T-cell (primary cell): ENCODE measurements around the gene CITED2. TPM values are rescaled to one million over a fixed set of nuclear protein-coding genes. Genes with fewer than 3 reads are reported as not detected.

Experiments
- ATAC-seq, 4 experiments: fragments of 200-7000 bp in 3 of 4; fragments of 150-1000 bp in 1 of 4; cut with Tn5 transposase; replicated peaks in 1 of 4; 1 replicate in 3 of 4; 2 replicates in 1 of 4; pipeline ENCODE4 v1.10.0; 2021; ENCODE audit warnings: moderate library complexity in 3 of 4, mild to moderate bottlenecking in 2 of 4, moderate number of reproducible peaks in 1 of 4
- CTCF ChIA-PET, 2 donors: fragments of 300-600 bp; sonication (Branson Sonifier 250); formaldehyde crosslinking; loops; one replicate each; lab custom pipeline; 2022; ENCODE audit warnings: antibody characterized with exemption in 2 of 2; lab: Charles Lee
- POLR2A ChIA-PET, 2 donors: fragments of 300-600 bp; sonication (Branson Sonifier 250); formaldehyde crosslinking; loops; one replicate each; lab custom pipeline; 2022; ENCODE audit warnings: antibody characterized with exemption in 2 of 2; lab: Charles Lee
- DNase-seq, 35 experiments: peaks; one replicate each; pipeline versions ENCODE4 v3.0.0 to v3.0.0-alpha.2; 2013 to 2023
- H3K27ac ChIP-seq: one replicate; pipeline ENCODE4 v1.5.1; 2013; ENCODE audit warnings: low read length
- H3K27me3 ChIP-seq, 2 experiments: replicated peaks in 1 of 2; 1 replicate in 1 of 2; 2 replicates in 1 of 2; pipeline versions ENCODE4 v1.6.1 to v1.7.0; 2013; ENCODE audit warnings: low read length in 1 of 2, mixed read lengths in 1 of 2; ENCODE audit not compliant: control insufficient read depth in 2 of 2, insufficient read depth in 2 of 2; ENCODE audit errors: extremely low read depth in 1 of 2
- H3K36me3 ChIP-seq, 2 donors: 1 replicate in 1 of 2; 2 replicates in 1 of 2; pipeline versions ENCODE4 v1.6.1 to v1.7.0; 2013; ENCODE audit warnings: low read length in 1 of 2; ENCODE audit not compliant: control insufficient read depth in 2 of 2, insufficient read depth in 1 of 2; ENCODE audit errors: extremely low read depth in 1 of 2
- H3K4me1 ChIP-seq, 2 experiments: 1 replicate in 1 of 2; 2 replicates in 1 of 2; pipeline versions ENCODE4 v1.6.1 to v1.7.0; 2013; ENCODE audit warnings: low read length in 2 of 2, mixed read lengths in 1 of 2; ENCODE audit not compliant: insufficient read depth in 2 of 2, control insufficient read depth in 1 of 2; ENCODE audit errors: extremely low read depth in 1 of 2
- H3K4me3 ChIP-seq, 2 donors: 1 replicate in 1 of 2; 2 replicates in 1 of 2; pipeline versions ENCODE4 v1.5.1 to v1.7.0; 2013; ENCODE audit warnings: mild to moderate bottlenecking in 2 of 2, low read length in 1 of 2, moderate library complexity in 1 of 2; ENCODE audit not compliant: control insufficient read depth in 1 of 2; ENCODE audit errors: extremely low read depth in 1 of 2
- H3K9me3 ChIP-seq: 2 replicates; pipeline ENCODE4 v1.7.0; 2013
- H3K27ac Mint-ChIP-seq, 2 donors: one replicate each; pipeline ENCODE4 v1.8.0; 2020 to 2021; ENCODE audit warnings: mild to moderate bottlenecking in 2 of 2, mixed read lengths in 2 of 2
- H3K27me3 Mint-ChIP-seq, 2 donors: one replicate each; pipeline ENCODE4 v1.8.0; 2021 to 2022; ENCODE audit warnings: mixed read lengths in 2 of 2
- H3K36me3 Mint-ChIP-seq: one replicate; pipeline ENCODE4 v1.8.0; 2021; ENCODE audit warnings: mixed read lengths
- H3K4me1 Mint-ChIP-seq, 3 donors: one replicate each; pipeline ENCODE4 v1.8.0; 2020 to 2022; ENCODE audit warnings: mixed read lengths in 3 of 3, mild to moderate bottlenecking in 1 of 3
- H3K4me3 Mint-ChIP-seq, 3 donors: one replicate each; pipeline ENCODE4 v1.8.0; 2020 to 2022; ENCODE audit warnings: mild to moderate bottlenecking in 3 of 3, mixed read lengths in 3 of 3, moderate library complexity in 3 of 3
- H3K9me3 Mint-ChIP-seq, 3 donors: one replicate each; pipeline ENCODE4 v1.8.0; 2020 to 2022; ENCODE audit warnings: mixed read lengths in 3 of 3
- WGBS: methylation state at CpG from one replicate; pipeline ENCODE4 v1.1.5; 2013; ENCODE audit warnings: missing lambda C conversion rate; ENCODE audit not compliant: insufficient coverage; 5-methylcytosine and 5-hydroxymethylcytosine counted together
- total RNA-seq, 35 experiments: library from RNA in 6 of 35; stranded (reverse) in 6 of 35; fragments of 120-200 nt in 1 of 35; gene quantifications; one replicate each; pipeline versions ENCODE4 v1.2.1 to v1.2.4 and lab custom pipeline; 2013 to 2026

CITED2 gene
- total RNA-seq, 5 donors from 2014 or later (not counting 1 experiment from before 2014, with no cell fraction given): 108 to 145 (median 134) TPM

DNA sequence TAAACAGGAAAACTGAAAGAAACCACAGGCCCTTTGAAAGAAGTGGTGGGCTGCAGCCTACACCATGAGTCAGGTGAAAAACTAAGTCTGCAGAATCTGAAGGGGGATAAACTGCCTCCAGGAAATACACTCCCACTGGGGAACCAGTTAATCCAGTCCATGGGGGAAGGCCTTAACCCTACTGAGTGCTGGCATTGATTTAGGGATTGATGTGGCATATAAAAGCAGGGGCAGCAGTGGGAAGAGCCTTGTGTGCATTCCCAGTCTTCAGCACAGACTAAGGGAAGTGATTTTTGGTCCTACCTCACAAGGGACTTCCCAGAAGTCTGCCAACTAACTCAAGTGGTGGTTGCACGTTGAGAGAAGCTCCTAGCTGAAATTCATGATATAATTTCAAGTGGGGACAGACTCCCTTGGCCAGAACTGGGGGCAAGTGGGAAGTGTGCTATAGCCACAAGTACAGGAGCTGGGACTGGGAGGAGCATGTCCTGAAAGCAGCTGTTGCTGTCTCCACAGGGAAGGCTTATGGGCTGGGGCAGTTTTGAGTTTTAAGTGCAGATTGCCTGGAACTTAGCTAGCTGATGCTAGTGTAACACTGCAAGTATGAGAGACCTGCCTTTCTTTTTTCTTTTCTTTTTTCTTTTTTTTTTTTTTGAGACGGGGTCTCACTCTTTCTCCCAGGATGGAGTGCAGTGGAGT lies 31.2 kb downstream of the CITED2 start:
- Histone ChIP-seq H3K36me3 (no peaks in the 10 kb centered on the region), H3K27ac (no peak overlapping the region), H3K4me1 (peaks cover 10 to 21% of the 10 kb centered on the region in 2 experiments), H3K4me3 (no peak overlapping the region), H3K9me3 (no peaks in the 10 kb centered on the region), H3K27me3 (no peaks in the 10 kb centered on the region)
- DNase-seq (no peak), ATAC-seq (peak in 2 of 4 experiments; percentile 24 to 42)
- WGBS: 0% methylated on average over 1 of the region's 2 CpGs
- Mint-ChIP-seq H3K36me3 (no peaks in the 10 kb centered on the region), H3K27me3 (no peaks in the 10 kb centered on the region), H3K9me3 (peaks cover 0 to 7% (median 0%) of the 10 kb centered on the region in 3 donors), H3K4me1 (peaks cover 21 to 23% (median 23%) of the 10 kb centered on the region in 3 donors), H3K27ac (peak overlapping the region; percentile 5 to 66), H3K4me3 (peak overlapping the region in 1 of 3 donors; percentile 15)
- ChIA-PET CTCF (interaction anchor here (0.6 to 1.2 kb wide), 2 partner anchors 17 to 18 kb away, joined by 3 read pairs; no protein-coding TSS in a partner anchor), POLR2A (interaction anchor here in 1 of 2 donors (0.6 to 1.0 kb wide), 2 partner anchors 14 to 40 kb away, joined by 3 read pairs; no protein-coding TSS in a partner anchor)

DNA sequence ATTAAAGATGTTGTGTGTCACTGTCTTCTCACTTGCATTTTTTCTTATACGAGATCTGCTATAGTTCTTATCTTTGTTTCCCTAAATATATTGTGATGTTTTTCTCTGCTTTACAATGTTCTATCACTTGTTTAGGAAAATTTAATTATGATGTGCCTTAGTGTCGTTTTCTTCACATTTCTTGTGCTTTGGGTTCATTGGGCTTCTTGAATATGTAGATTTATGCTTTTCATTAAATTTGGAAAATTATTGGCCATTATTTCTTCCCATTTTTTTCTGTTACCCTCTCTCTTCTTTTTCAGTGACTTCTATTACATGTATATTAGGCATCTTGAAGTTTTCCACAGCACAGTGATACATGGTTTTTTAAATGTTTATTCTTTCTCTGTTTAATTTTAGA lies 33.4 kb downstream of the CITED2 start:
- no peak for DNase-seq
- ATAC-seq: no peak
- H3K9me3 Mint-ChIP-seq: peaks cover 0 to 7% (median 0%) of the 10 kb centered on the region in 3 donors
- ChIA-PET POLR2A (no interaction called here), CTCF (no interaction called here)
- Histone ChIP-seq H3K27me3 (no peaks in the 10 kb centered on the region), H3K9me3 (no peaks in the 10 kb centered on the region), H3K36me3 (no peaks in the 10 kb centered on the region), H3K4me1 (peaks cover 10 to 21% of the 10 kb centered on the region in 2 experiments), H3K4me3 (no peak overlapping the region), H3K27ac (no peak overlapping the region)
- H3K36me3 Mint-ChIP-seq: no peaks in the 10 kb centered on the region
- WGBS: no CpG with 5 or more reads among the region's 2 CpGs
- H3K4me3 Mint-ChIP-seq: no peak overlapping the region
- no peaks in the 10 kb centered on the region for H3K27me3 Mint-ChIP-seq
- H3K4me1 Mint-ChIP-seq: peaks cover 21 to 23% (median 23%) of the 10 kb centered on the region in 3 donors
- H3K27ac Mint-ChIP-seq: no peak overlapping the region

DNA sequence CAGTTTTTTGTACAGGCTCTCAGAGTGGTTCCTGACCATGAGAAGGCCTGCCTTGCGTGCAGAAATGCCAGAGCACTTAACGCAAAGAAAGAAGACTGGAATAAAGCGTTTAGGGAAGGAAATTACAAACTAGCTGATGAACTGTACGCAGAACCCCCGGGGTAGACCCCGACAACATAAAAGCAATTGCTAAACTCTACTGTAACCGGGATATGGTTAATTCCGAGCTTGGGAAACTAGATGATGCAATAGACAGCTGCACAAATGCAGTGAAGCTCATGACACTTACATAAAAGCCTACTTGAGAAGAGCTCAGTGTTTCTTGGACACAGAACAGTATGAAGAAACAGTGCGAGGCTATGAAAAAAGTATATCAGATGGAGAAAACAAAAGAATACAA lies 35.7 kb downstream of the CITED2 start:
- H3K27ac ChIP-seq: no peak overlapping the region
- H3K4me3 Mint-ChIP-seq: no peak overlapping the region
- DNase-seq: no peak
- no peak overlapping the region for H3K27ac Mint-ChIP-seq
- H3K4me1 ChIP-seq: peaks cover 8 to 10% of the 10 kb centered on the region in 2 experiments
- H3K9me3 Mint-ChIP-seq: peaks cover 0 to 7% (median 0%) of the 10 kb centered on the region in 3 donors
- no peak for ATAC-seq
- no peaks in the 10 kb centered on the region for H3K27me3 Mint-ChIP-seq
- H3K4me3 ChIP-seq: no peak overlapping the region
- ChIA-PET CTCF (no interaction called here), POLR2A (interaction anchor here in 1 of 2 donors (0.5 kb wide), 1 partner anchor 519 kb away, joined by 3 read pairs; no protein-coding TSS in a partner anchor)
- no peaks in the 10 kb centered on the region for H3K9me3 ChIP-seq
- 98% methylated on average over 5 of the region's 9 CpGs for WGBS
- no peaks in the 10 kb centered on the region for H3K36me3 ChIP-seq
- no peaks in the 10 kb centered on the region for H3K36me3 Mint-ChIP-seq
- H3K4me1 Mint-ChIP-seq: peaks cover 13 to 17% (median 14%) of the 10 kb centered on the region in 3 donors
- no peaks in the 10 kb centered on the region for H3K27me3 ChIP-seq

DNA sequence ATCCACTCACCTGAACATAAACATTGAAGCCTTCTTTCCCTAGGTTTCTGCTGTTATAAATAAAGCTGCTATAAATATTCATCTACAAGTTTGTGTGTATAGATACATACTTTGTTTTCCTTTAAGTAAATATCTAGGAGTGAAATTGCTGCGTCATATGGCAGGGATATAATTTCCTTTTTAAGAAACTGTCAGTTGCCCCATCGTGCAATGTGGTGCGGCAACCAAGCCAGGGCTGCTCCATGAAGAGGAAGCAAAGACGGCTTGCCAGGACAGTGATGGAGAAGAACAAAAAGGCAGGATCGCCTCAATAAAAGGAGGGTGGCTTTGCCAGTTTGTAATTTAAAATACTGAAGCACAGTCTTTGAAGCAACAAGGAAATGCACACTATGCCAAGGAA lies 36.6 kb downstream of the CITED2 start:
- POLR2A ChIA-PET: no interaction called here
- 75% methylated on average over 4 of the region's 5 CpGs for WGBS
- CTCF ChIA-PET: interaction anchor here in 1 of 2 donors (1.2 kb wide), 1 partner anchor 118 kb away, joined by 3 read pairs; no protein-coding TSS in a partner anchor
- ATAC-seq (no peak), DNase-seq (no peak)
- peaks cover 4 to 7% (median 5%) of the 10 kb centered on the region in 3 donors for H3K4me1 Mint-ChIP-seq
- Histone ChIP-seq H3K4me3 (no peak overlapping the region), H3K27ac (no peak overlapping the region), H3K27me3 (no peaks in the 10 kb centered on the region), H3K4me1 (peaks cover under 1% of the 10 kb centered on the region in 2 experiments), H3K36me3 (no peaks in the 10 kb centered on the region), H3K9me3 (no peaks in the 10 kb centered on the region)
- no peaks in the 10 kb centered on the region for H3K27me3 Mint-ChIP-seq
- H3K27ac Mint-ChIP-seq: no peak overlapping the region
- no peaks in the 10 kb centered on the region for H3K36me3 Mint-ChIP-seq
- peaks cover 0 to 7% (median 0%) of the 10 kb centered on the region in 3 donors for H3K9me3 Mint-ChIP-seq
- H3K4me3 Mint-ChIP-seq: no peak overlapping the region

DNA sequence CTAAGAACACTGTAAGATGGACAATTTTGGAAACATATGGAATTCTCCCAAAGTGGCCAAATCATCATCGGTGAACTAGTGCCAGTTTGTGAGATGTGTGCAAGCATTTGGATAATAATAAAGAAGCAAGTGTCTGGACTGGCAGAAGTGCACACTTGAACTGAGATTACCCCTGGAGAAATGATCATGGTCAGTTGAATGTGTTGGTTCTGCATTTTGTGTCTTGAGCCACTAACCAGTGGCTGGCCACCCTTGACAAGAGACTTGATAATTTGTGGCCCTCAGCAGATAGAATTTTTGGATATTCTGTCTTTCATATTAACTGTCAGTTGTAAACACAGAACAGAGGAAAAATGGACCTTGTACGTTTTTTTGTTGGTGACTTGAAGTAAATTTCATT lies 37.4 kb downstream of the CITED2 start:
- H3K4me3 Mint-ChIP-seq: no peak overlapping the region
- peaks cover 0 to 3% (median 0%) of the 10 kb centered on the region in 3 donors for H3K4me1 Mint-ChIP-seq
- H3K4me3 ChIP-seq: no peak overlapping the region
- POLR2A ChIA-PET: no interaction called here
- H3K36me3 Mint-ChIP-seq: no peaks in the 10 kb centered on the region
- H3K27ac ChIP-seq: no peak overlapping the region
- ATAC-seq: no peak
- no peaks in the 10 kb centered on the region for H3K36me3 ChIP-seq
- no peak for DNase-seq
- no peak overlapping the region for H3K27ac Mint-ChIP-seq
- no peaks in the 10 kb centered on the region for H3K4me1 ChIP-seq
- no peaks in the 10 kb centered on the region for H3K27me3 ChIP-seq
- H3K9me3 ChIP-seq: no peaks in the 10 kb centered on the region
- CTCF ChIA-PET: interaction anchor here in 1 of 2 donors (1.2 kb wide), 1 partner anchor 118 kb away, joined by 3 read pairs; no protein-coding TSS in a partner anchor
- H3K9me3 Mint-ChIP-seq: peaks cover 0 to 3% (median 0%) of the 10 kb centered on the region in 3 donors
- H3K27me3 Mint-ChIP-seq: no peaks in the 10 kb centered on the region
- WGBS: 100% methylated on average over 1 of the region's 2 CpGs

DNA sequence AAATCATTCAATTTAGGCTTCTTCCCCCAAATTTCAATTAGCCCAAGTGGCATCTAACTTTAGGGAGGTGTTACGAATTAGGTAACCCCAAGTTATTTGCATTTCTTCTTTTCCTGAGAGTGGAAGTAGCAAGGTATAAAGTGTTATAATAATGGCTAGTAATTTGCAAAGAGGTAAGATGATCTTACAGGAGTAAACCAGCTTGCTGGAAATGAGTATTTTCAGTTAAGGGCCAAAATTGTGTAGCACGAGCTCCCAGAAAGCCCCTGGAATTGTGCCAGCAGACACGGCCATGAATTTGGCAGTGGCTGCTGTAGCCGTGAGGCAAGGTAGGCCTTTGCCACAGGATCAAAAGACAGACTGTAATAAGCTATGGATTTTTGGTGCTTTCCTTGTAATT lies 38.0 kb downstream of the CITED2 start:
- ATAC-seq (no peak), DNase-seq (peak in 1 of 35 experiments; percentile 36)
- no peaks in the 10 kb centered on the region for H3K4me1 ChIP-seq
- Mint-ChIP-seq H3K4me1 (peaks cover 0 to 3% (median 0%) of the 10 kb centered on the region in 3 donors), H3K9me3 (peaks cover 0 to 3% (median 0%) of the 10 kb centered on the region in 3 donors), H3K36me3 (no peaks in the 10 kb centered on the region), H3K27ac (no peak overlapping the region), H3K27me3 (no peaks in the 10 kb centered on the region), H3K4me3 (no peak overlapping the region)
- H3K27ac ChIP-seq: no peak overlapping the region
- no peak overlapping the region for H3K4me3 ChIP-seq
- H3K9me3 ChIP-seq: no peaks in the 10 kb centered on the region
- ChIA-PET CTCF (interaction anchor here in 1 of 2 donors (1.2 kb wide), 1 partner anchor 117 kb away, joined by 3 read pairs; no protein-coding TSS in a partner anchor), POLR2A (no interaction called here)
- 57% methylated on average over 1 of the region's 4 CpGs for WGBS
- H3K27me3 ChIP-seq: no peaks in the 10 kb centered on the region
- H3K36me3 ChIP-seq: no peaks in the 10 kb centered on the region
